Measurements from ENCODE around the gene MAP3K4. TPM values are rescaled to one million over a fixed set of nuclear protein-coding genes. Genes with fewer than 3 reads are reported as not detected.

MAP3K4 gene
- total RNA-seq, 3 donors from 2014 or later = 32.8 to 58.3 (median 34.7) TPM

- DNase-seq = peak in 1 of 3 donors; percentile 18
- intact Hi-C loops (cut with DNase I, micrococcal nuclease) = no loop called here
- Histone ChIP-seq H3K9me3 (no peaks in the 10 kb centered on the region), H3K4me1 (ENCODE audit: low read depth) (no peaks in the 10 kb centered on the region), H3K36me3 (ENCODE audit: low read depth) (no peaks in the 10 kb centered on the region), H3K4me3 (no peak overlapping the region)
- TF ChIP-seq CTCF (IDR thresholded peaks at IDR 0.05) = no peak
- peak; percentile 50 for ATAC-seq
Measured at GRCh38 chr6:161152907-161153662, 161.5 kb downstream of the MAP3K4 start.

GRCh38 chr6:161153725-161154124, 162.2 kb downstream of the MAP3K4 start:
- H3K4me3 ChIP-seq = no peak overlapping the region
- intact Hi-C loops (cut with DNase I, micrococcal nuclease) = no loop called here
- H3K36me3 ChIP-seq (ENCODE audit: low read depth) = no peaks in the 10 kb centered on the region
- ATAC-seq (no peak), DNase-seq (no peak)
- H3K9me3 ChIP-seq = no peaks in the 10 kb centered on the region
- no peaks in the 10 kb centered on the region for H3K4me1 ChIP-seq (ENCODE audit: low read depth)
- no peak for TF ChIP-seq CTCF (IDR thresholded peaks at IDR 0.05)

- Histone ChIP-seq H3K36me3 (ENCODE audit: low read depth) (no peaks in the 10 kb centered on the region), H3K9me3 (no peaks in the 10 kb centered on the region), H3K4me3 (no peak overlapping the region), H3K4me1 (ENCODE audit: low read depth) (no peaks in the 10 kb centered on the region)
- no peak for TF ChIP-seq CTCF (IDR thresholded peaks at IDR 0.05)
- intact Hi-C loops (cut with DNase I, micrococcal nuclease) = no loop called here
- ATAC-seq (no peak), DNase-seq (no peak)
Measured at GRCh38 chr6:161154796-161155335, 163.3 kb downstream of the MAP3K4 start.

GRCh38 chr6:161161121-161161520, 169.6 kb downstream of the MAP3K4 start:
- intact Hi-C loops (cut with DNase I, micrococcal nuclease) = no loop called here

GRCh38 chr6:161161889-161162624, 170.5 kb downstream of the MAP3K4 start:
- Histone ChIP-seq H3K4me3 (no peak overlapping the region), H3K4me1 (ENCODE audit: low read depth) (no peaks in the 10 kb centered on the region), H3K9me3 (no peaks in the 10 kb centered on the region), H3K36me3 (ENCODE audit: low read depth) (no peaks in the 10 kb centered on the region)
- intact Hi-C loops (cut with DNase I, micrococcal nuclease) = no loop called here
- no peak for DNase-seq
- no peak for ATAC-seq
- TF ChIP-seq CTCF (IDR thresholded peaks at IDR 0.05) = no peak

More at GRCh38 chr6:161161121-161161520, 169.6 kb downstream of the MAP3K4 start:
- Histone ChIP-seq H3K4me3 (no peak overlapping the region), H3K9me3 (no peaks in the 10 kb centered on the region), H3K36me3 (ENCODE audit: low read depth) (no peaks in the 10 kb centered on the region), H3K4me1 (ENCODE audit: low read depth) (no peaks in the 10 kb centered on the region)
- DNase-seq = no peak
- no peak for TF ChIP-seq CTCF (IDR thresholded peaks at IDR 0.05)
- ATAC-seq = no peak
